Panc1 (cell line): Measurements from ENCODE around the gene LCN6. TPM values are rescaled to one million over a fixed set of nuclear protein-coding genes. Genes with fewer than 3 reads are reported as not detected.
"Not testable (repeated sequence)": the region's sequence is repeated elsewhere in the genome, so short reads cannot be mapped to it uniquely, and the experiment has no call there.

Experiments used
- ATAC-seq: fragments of 200-7000 bp; cut with Tn5 transposase; 2 replicates; pipeline ENCODE4 v1.9.1; 2020; ENCODE audit warnings: mild to moderate bottlenecking, moderate library complexity
- BruUV-seq: library from RNA; stranded (reverse); fragments of 400-500 nt; replicated peaks from 2 replicates; lab custom pipeline; 2021; lab: Mats Ljungman, UMichigan
- CTCF ChIA-PET: fragments of 300-600 bp; sonication (Branson Sonifier 250); formaldehyde crosslinking; loops from one replicate; lab custom pipeline; 2022; ENCODE audit warnings: antibody characterized with exemption; lab: Charles Lee
- POLR2A ChIA-PET: fragments of 300-600 bp; sonication (Branson Sonifier 250); formaldehyde crosslinking; loops from one replicate; lab custom pipeline; 2022; ENCODE audit warnings: antibody characterized with exemption; lab: Charles Lee
- DNase-seq: peaks from one replicate; pipeline ENCODE4 v3.0.0-alpha.2; 2010; ENCODE audit warnings: low read depth, low spot score
- H3K27ac ChIP-seq: 2 replicates; pipeline ENCODE4 v1.5.1; 2011; ENCODE audit warnings: mild to moderate bottlenecking, low read length, inconsistent platforms
- H3K27me3 ChIP-seq: fragments of 200-500 bp; sonication (Bioruptor generic); 2 replicates; pipeline ENCODE4 v1.6.0; 2014; ENCODE audit warnings: low read length, inconsistent platforms; ENCODE audit not compliant: control insufficient read depth, insufficient read depth
- H3K36me3 ChIP-seq: fragments of 200-500 bp; sonication (Bioruptor generic); 2 replicates; pipeline ENCODE4 v1.5.1; 2014; ENCODE audit warnings: inconsistent platforms, mild to moderate bottlenecking, low read length, moderate library complexity; ENCODE audit not compliant: control insufficient read depth, insufficient read depth
- H3K4me1 ChIP-seq: 2 replicates; pipeline ENCODE4 v1.5.1; 2011; ENCODE audit warnings: inconsistent platforms, mild to moderate bottlenecking, low read length, moderate library complexity; ENCODE audit not compliant: control insufficient read depth, insufficient read depth
- H3K4me3 ChIP-seq, 2 experiments: 2 replicates each; pipeline ENCODE4 v1.5.1; 2011 to 2012; ENCODE audit warnings: low read depth in 2 of 2, low read length in 2 of 2, mild to moderate bottlenecking in 2 of 2, inconsistent platforms in 1 of 2, moderate library complexity in 1 of 2
- H3K9me3 ChIP-seq: fragments of 200-500 bp; sonication (Bioruptor generic); 2 replicates; pipeline ENCODE4 v1.5.1; 2014; ENCODE audit warnings: low read depth, mild to moderate bottlenecking, inconsistent platforms, low read length, moderate library complexity; ENCODE audit not compliant: control insufficient read depth, insufficient read depth
- POLR2AphosphoS5 ChIP-seq: IDR thresholded peaks from 2 replicates; pipeline ENCODE4 v1.6.1; 2012; ENCODE audit warnings: mild to moderate bottlenecking, low read depth, low read length, moderate library complexity
- SIN3A ChIP-seq: IDR thresholded peaks from 2 replicates; pipeline ENCODE4 v1.6.1; 2012; ENCODE audit warnings: low read depth, mild to moderate bottlenecking, low read length, moderate library complexity, borderline replicate concordance; ENCODE audit not compliant: insufficient read depth
- TCF7L2 ChIP-seq: IDR thresholded peaks from 2 replicates; pipeline ENCODE4 v1.6.1; 2011; ENCODE audit warnings: mild to moderate bottlenecking, low read depth, low read length, inconsistent platforms
- in situ Hi-C: cut with HindIII; loops from 2 replicates; pipeline ENCODE4 v1.10.0; 2016; ENCODE audit warnings: low sequenced_read_pairs, low pct_unique_long_range_greater_than_20kb
- intact Hi-C: fragments of 100-400 bp; cut with micrococcal nuclease; formaldehyde crosslinking; loops from one replicate; pipeline ENCODE4 v1.10.0; 2022; ENCODE audit not compliant: unreplicated experiment
- total RNA-seq: library from RNA; stranded (reverse); gene quantifications from one replicate; pipeline ENCODE4 v1.2.1, GENCODE V29; 2021; ENCODE audit not compliant: unreplicated experiment
- TF ChIP-seq, protein P1 (sequence below): fragments of 450-650 bp; IDR thresholded peaks from 2 replicates; pipeline ENCODE4 v1.5.1; 2017; ENCODE audit warnings: mild to moderate bottlenecking
- TF ChIP-seq, protein P2 (sequence below), 2 experiments: IDR thresholded peaks; 2 replicates each; pipeline ENCODE4 v1.6.1; 2011 to 2012; ENCODE audit warnings: low read depth in 2 of 2, control low read depth in 1 of 2, low read length in 1 of 2, mild to moderate bottlenecking in 1 of 2, moderate library complexity in 1 of 2; ENCODE audit not compliant: insufficient read depth in 1 of 2

The LCN6 gene
- total RNA-seq, 1 experiment from 2014 or later: not detected

DNA sequence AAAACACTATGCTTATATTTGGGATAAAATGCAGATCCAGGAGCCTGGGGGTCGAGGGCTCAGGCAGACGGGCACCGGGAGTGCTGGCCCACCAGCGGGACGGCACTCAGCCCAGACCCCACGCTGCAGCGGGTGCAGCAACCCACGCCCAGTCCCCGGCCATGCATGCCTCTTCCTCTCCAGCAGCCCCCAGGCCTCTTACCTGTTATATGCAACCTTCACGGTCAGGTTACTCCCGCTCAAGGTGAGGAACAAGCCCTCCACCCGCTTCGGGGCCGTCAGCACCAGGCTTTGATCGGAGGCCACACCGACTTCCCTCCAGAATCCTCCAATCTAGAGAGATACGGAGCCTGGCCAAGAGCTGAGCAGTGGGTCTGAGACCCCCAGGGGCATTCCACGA is 8.5 kb upstream of the LCN6 start:
- Histone ChIP-seq H3K4me1 (0 out of 2 replicates have a peak, but pooled peaks cover 3% of the 10 kb centered on the region), H3K27me3 (no peaks in the 10 kb centered on the region), H3K4me3 (no peak overlapping the region), H3K36me3 (no peaks in the 10 kb centered on the region), H3K27ac (no peak overlapping the region), H3K9me3 (no peaks in the 10 kb centered on the region)
- no TSS peak for BruUV-seq
- CTCF ChIA-PET: no interaction called here
- ATAC-seq: no peak
- DNase-seq: no peak
- POLR2A ChIA-PET: no interaction called here
- intact Hi-C loops (no loop called here), in situ Hi-C loops (no loop called here)
- TF ChIP-seq POLR2AphosphoS5: no peak
- TF ChIP-seq SIN3A: no peak
- TF ChIP-seq, protein P1, sequence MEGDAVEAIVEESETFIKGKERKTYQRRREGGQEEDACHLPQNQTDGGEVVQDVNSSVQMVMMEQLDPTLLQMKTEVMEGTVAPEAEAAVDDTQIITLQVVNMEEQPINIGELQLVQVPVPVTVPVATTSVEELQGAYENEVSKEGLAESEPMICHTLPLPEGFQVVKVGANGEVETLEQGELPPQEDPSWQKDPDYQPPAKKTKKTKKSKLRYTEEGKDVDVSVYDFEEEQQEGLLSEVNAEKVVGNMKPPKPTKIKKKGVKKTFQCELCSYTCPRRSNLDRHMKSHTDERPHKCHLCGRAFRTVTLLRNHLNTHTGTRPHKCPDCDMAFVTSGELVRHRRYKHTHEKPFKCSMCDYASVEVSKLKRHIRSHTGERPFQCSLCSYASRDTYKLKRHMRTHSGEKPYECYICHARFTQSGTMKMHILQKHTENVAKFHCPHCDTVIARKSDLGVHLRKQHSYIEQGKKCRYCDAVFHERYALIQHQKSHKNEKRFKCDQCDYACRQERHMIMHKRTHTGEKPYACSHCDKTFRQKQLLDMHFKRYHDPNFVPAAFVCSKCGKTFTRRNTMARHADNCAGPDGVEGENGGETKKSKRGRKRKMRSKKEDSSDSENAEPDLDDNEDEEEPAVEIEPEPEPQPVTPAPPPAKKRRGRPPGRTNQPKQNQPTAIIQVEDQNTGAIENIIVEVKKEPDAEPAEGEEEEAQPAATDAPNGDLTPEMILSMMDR: no peak
- no peak for TF ChIP-seq TCF7L2
- TF ChIP-seq, protein P2, sequence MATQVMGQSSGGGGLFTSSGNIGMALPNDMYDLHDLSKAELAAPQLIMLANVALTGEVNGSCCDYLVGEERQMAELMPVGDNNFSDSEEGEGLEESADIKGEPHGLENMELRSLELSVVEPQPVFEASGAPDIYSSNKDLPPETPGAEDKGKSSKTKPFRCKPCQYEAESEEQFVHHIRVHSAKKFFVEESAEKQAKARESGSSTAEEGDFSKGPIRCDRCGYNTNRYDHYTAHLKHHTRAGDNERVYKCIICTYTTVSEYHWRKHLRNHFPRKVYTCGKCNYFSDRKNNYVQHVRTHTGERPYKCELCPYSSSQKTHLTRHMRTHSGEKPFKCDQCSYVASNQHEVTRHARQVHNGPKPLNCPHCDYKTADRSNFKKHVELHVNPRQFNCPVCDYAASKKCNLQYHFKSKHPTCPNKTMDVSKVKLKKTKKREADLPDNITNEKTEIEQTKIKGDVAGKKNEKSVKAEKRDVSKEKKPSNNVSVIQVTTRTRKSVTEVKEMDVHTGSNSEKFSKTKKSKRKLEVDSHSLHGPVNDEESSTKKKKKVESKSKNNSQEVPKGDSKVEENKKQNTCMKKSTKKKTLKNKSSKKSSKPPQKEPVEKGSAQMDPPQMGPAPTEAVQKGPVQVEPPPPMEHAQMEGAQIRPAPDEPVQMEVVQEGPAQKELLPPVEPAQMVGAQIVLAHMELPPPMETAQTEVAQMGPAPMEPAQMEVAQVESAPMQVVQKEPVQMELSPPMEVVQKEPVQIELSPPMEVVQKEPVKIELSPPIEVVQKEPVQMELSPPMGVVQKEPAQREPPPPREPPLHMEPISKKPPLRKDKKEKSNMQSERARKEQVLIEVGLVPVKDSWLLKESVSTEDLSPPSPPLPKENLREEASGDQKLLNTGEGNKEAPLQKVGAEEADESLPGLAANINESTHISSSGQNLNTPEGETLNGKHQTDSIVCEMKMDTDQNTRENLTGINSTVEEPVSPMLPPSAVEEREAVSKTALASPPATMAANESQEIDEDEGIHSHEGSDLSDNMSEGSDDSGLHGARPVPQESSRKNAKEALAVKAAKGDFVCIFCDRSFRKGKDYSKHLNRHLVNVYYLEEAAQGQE (IDR thresholded peaks at IDR 0.05; ENCODE audit: insufficient read depth in 1 of 2, low read depth in 2 of 2, low read length in 1 of 2): no peak

DNA sequence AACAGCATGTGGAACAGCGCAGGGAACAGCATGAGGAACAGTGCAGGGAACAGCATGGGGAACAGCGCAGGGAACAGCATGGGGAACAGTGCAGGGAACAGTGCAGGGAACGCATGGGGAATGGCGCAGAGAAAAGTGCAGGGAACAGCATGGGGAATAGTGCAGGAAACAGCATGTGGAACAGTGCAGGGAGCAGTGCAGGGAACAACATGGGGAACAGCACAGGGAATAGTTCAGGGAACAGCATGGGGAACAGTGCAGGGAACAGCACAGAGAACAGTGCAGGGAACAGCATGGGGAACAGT is 7.8 kb upstream of the LCN6 start:
- no peak overlapping the region for H3K4me3 ChIP-seq
- no peak for ATAC-seq
- DNase-seq: no peak
- intact Hi-C loops (no loop called here), in situ Hi-C loops (no loop called here)
- ChIA-PET CTCF (no interaction called here), POLR2A (no interaction called here)
- 0 out of 2 replicates have a peak, but pooled peaks cover 3% of the 10 kb centered on the region for H3K4me1 ChIP-seq
- no peaks in the 10 kb centered on the region for H3K9me3 ChIP-seq
- no peaks in the 10 kb centered on the region for H3K27me3 ChIP-seq
- no TSS peak for BruUV-seq
- TF ChIP-seq TCF7L2: no peak
- no peak for TF ChIP-seq SIN3A
- no peak for TF ChIP-seq POLR2AphosphoS5
- TF ChIP-seq, protein P1: no peak
- TF ChIP-seq, protein P2 (IDR thresholded peaks at IDR 0.05; ENCODE audit: insufficient read depth in 1 of 2, low read depth in 2 of 2, low read length in 1 of 2): no peak
- H3K36me3 ChIP-seq: no peaks in the 10 kb centered on the region
- no peak overlapping the region for H3K27ac ChIP-seq

DNA sequence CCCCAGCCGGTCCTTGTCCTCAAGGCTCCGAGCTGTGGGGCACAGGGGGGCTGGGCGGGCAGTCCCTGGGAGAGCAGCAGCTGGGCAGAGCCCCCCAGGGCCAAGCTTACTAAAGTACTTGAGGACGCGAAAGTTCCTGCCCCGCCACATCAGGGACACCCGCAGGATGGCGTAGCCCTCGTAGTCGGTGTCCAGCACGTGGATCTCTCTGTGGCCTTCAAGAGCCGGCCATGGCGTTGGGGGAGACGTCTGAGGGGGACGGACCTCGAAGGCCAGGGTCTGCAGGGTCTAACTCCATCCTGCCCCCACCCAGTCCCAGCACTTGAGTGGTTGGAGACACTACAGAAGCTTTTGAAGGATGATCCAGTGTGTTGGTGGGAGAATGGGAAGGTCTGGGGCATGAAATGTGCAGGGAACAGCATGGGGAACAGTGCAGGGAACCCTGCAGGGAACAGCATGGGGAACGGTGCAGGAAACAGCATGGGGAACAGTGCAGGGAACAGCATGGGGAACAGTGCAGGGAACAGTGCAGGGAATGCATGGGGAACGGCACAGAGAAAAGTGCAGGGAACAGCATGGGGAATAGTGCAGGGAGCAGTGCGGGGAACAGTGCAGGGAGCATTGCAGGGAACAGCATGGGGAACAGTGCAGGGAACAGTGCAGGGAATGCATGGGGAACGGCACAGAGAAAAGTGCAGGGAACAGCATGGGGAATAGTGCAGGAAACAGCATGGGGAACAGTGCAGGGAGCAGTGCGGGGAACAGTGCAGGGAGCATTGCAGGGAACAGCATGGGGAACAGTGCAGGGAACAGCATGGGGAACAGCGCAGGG is 7.2 kb upstream of the LCN6 start:
- intact Hi-C loops, H3K27ac ChIP-seq, CTCF ChIA-PET, H3K36me3 ChIP-seq, H3K27me3 ChIP-seq, H3K9me3 ChIP-seq, H3K4me1 ChIP-seq, in situ Hi-C loops, H3K4me3 ChIP-seq, BruUV-seq, DNase-seq, POLR2A ChIA-PET, ATAC-seq: not testable (repeated sequence)
